COLO668 (cell line): ENCODE results near the gene CREB3L2.

Experiments used
- DNase-seq: peaks from one replicate; lab custom pipeline; 2025; ENCODE audit not compliant: unreplicated experiment; lab: John Stamatoyannopoulos, UW

CREB3L2 gene

DNA sequence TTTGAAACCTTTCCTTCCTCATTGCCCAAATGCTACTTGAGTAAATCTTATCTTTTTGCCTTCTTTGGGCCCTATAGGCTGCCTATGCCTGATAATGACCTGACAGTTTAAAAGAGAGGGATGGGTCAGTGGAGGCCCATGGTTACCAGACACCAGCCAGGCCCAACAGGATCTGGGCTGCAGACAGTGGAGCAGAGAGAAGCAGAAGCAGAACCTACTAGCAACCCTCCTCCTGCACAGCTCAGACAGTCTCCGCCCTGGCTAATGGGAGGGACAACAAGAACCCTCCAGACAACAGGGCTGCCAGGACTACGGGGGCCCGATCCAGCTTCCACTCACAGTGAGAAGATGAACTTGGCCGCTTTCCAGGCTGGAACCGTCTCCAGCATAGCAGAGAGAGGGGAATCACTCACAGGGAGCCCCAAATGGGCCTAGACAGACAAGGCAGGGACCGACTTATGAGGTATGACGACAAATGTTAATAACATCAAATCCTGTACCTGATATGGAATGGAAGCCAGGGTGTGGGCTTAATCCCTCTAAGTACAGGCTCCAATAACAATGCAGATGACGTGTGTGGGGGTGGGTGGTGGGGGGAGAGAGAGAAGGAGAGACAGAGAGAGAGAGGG, 123.4 kb downstream of the CREB3L2 start:
- DNase-seq: no peak

DNA sequence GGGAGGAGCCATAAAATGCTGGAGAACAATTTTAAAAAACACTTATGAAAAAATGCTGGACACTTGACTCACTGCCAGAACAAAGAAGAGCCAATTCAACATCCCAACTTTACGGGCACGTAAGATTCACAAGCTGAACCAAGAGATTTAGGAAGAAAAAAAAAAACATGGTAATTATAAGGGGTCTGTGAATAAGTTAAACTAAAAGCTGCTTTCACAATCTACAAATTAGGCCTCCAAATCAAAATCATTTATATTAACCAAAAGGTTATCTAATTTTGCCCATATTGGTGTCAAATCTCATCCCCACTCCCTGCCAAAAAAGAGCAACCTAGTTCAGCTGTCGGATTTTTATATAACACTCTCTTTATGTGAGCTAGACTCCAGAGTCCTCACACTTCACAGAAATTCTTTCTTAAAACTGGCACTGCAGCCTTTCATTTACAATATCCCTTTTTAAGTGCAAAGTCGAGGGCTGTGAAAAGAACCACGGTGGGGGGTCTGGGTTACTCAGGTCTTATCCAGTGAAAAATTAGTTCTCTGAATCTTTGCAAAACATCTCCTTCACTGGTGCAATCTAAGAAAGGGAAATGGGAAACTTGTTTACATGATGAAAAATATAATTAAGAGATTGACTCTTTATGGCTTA, 124.7 kb downstream of the CREB3L2 start:
- no peak for DNase-seq

DNA sequence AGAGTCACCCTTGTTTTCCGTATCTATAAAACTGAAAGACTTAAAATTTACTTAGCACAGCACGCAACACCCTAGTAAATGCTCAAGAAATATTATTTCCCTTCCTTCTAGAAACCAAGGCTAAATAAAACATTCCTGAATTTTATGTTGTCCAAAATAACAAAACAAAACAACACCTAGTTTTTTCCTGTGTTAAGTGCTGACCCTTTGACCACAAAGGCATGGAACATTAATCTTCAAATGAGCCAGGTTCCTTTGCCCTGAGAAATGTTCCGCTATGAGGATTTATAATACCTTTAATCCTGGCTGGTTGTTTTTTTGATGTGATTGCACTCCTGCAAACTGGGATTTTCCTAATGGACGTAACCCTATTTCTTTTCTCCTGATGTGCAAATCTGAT, 126.1 kb downstream of the CREB3L2 start:
- DNase-seq: no peak

DNA sequence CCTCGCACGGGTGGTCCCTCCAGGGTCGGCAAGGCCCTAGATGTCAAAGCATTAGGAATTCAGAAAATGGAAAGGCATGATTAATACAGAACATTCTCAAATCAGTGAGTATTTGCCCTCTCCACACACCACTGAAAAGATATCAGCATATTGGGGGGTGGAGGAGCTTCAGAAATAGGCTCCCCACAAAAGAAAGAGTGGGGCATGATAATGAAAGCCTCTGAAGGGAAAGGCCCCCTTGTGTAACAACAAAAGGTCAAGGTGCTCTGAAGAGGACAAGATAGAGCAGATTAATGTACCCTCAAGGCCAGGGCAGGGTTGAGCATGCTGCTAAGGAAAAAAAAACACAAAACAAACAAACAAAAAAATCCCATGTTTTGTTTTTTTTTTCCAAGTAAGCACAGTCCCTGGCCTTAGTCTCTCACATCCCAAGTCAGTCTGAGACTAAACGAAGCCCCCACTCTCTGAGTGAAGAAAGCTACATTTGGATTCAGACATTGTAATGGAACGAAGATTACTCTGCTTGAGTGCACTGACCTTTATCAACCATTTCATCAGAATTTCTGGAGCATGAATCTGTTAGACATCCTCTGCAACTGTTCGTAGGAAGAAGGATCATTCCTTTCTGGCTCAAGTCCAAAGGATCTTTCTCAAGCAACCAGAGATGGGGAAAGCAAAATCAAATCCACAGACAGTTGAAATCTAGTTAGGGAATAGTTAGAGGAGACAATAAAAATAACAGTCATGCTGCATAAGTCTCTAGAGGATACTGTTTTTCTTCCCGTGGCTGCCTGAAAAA, 127.7 kb downstream of the CREB3L2 start:
- no peak for DNase-seq

DNA sequence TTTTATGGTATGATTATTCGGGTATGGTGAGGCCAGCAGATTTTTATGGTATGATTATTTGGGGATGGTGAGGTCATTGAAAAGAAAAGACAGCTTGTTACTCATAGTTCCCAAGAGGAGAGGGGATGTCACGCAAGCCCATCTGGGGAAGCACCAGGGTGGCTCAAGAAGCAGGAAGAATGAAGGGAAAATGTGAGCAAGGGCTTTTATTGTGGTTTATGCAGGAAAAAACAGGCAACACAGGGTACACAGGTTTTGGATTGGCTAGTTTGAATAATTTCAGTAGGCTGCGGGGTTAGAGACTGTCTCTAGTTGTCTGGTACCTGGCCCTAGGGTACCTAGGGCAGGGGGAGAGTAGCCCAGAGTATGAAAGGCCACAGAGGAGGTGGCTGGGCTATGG, 128.4 kb downstream of the CREB3L2 start:
- no peak for DNase-seq

DNA sequence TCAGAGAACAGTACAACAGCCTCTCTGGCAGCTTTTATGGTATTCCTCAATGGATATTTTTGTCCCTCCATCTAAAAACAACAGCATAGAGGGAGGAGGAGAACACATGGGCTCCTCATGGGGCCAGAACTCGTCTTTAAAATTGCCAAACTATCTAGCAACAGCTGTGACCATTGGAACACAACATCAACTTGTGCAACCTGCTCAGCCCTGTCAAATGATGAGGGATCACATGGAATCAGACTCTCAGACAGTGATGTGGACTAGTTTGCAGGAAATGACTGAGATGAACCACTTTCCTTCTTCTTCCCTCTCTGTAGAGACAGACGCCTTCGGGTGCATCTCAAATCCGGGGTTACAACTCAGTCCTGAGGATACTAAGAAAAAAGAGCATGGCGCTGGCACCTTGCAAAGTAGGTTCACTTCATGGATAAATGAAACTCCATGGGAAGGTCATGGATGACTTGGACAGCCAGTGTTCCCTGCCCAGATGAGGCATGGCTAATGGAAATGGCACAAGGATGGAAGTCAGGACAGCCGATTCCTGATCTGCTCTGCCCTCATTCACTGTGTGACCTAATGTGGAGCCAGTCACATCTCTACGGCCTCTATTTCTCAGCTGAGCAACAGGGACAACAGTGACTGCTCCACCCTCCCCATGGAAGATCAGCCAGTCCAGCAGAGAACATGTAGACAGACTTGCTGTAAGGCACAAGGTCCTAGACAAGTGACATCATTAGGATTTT, 130.5 kb downstream of the CREB3L2 start:
- no peak for DNase-seq

DNA sequence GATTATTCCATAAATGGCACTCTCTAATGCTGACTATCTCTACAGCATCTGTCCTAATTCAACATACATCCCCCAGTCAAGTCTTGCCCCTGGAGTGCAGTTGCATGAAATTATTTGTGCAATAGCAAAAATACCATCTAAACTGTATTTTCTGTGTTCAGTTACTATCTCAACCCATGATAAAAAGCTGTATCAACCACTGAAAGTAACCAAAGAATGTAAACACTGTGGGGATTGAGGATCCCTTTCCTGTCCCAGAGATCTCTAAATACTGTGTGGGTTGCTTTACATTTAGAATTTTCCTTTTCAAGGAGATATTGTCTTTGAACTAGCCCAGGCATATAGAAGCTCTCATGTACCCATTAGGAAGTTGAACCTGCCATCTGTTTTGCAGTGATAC, 131.2 kb downstream of the CREB3L2 start:
- DNase-seq: no peak

DNA sequence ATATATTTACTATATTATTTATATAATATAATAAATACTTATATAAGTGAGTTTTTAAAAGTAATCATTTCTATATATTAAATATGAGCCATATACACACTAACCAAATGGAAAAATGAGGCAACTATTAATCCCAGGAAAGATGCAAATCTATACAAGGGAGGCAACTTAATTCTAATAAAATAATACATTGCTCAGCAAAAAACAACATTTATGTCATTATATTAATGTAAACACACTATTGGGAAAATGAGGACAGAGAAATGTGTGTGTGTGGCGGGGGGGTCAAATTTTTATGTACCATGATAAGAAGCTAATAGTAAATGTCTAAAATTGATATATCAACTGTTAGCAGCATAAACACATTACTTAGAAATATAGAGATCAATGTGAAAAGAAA, 131.8 kb downstream of the CREB3L2 start:
- DNase-seq: no peak

DNA sequence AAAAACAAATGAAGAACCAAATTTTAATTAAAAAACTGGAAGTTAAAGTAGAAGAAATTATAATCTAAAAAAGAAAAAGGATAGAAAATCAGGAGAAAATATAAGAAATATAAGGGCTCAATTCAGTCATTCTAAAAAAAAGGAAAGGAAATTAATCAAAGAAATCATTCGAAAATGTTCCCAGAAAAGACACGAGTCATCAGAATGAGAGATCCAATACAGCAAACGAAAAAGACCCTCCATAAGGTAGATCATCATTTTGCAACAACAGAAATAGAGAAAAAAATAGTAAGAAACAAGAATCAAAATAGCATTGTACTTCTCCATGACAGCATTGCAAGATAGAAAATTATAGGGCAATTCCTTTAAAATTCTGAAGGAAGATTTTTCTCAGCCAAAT, 132.6 kb downstream of the CREB3L2 start:
- no peak for DNase-seq

DNA sequence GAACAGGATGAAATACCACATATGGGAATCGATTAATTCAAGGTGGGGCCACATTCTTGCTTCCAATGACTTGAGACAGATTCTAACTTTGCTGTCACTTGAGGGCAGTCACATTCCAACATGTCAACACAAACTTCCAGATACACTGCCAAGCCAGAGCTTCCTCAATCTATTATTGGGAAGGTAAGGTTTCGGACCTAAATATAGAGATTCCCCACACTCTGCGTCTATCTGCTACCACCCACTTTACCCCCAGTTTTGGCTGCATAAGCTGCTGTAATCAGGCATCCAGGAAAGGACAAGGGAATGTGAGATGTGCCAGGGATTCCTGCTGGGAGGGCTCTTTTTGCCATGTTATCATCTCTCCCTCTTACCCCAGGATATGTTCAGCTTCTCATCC, 134.6 kb downstream of the CREB3L2 start:
- no peak for DNase-seq

DNA sequence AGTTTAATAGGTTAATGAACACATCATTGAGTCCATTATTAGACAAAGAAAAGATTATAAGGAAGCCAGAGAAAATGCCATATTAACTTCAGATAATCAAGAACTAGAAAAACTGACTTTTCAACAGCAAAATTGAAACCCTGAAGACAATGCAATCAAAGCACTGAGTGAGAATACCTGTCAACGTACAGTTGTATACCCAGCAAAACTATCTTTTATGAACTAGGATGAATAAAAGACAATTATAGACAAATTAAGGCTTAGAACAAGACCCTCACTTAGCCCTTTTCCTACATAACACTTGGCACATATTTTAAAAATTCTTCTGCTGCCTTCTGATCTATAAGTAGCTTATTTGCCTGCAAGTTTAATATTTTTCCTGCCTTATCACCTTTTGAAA, 136.1 kb downstream of the CREB3L2 start:
- no peak for DNase-seq

DNA sequence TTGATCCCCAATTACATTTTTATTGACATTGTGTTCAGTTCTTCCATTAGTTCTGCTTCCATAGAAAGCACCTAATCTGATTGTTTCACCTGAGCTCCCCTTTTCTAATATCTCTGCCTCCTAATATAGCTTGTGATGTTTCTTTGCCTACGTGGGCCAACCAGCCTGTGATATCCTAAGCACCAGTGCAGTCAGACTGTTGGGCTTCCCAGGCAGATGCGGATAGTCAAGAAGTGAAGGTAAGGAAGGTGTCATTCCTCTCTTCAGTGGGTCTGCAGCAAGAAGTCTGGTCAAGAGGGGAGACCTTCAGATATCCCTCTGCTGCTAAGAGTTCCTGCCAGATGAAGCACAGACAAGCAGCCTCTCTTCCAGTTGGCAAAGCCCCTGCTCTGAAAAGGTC, 138.9 kb downstream of the CREB3L2 start:
- no peak for DNase-seq

DNA sequence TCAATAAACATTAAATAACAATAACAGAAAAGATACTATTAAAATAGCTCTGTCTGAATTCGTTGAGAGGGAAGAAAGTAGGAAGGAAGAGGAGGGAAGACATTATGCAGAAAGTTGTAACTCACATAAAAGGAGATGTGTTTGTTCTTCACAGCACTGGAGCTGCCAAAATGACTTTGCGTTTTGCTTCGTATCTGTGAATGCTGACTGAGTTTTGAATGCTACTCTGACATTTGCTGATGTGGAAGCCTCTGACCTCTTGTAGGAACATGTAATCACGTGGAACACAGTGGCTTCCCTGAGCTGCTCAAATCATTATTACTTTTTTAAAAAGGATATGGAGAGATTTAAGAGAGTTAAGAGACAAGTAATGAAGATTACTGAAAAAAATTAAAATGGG, 139.5 kb downstream of the CREB3L2 start:
- no peak for DNase-seq

DNA sequence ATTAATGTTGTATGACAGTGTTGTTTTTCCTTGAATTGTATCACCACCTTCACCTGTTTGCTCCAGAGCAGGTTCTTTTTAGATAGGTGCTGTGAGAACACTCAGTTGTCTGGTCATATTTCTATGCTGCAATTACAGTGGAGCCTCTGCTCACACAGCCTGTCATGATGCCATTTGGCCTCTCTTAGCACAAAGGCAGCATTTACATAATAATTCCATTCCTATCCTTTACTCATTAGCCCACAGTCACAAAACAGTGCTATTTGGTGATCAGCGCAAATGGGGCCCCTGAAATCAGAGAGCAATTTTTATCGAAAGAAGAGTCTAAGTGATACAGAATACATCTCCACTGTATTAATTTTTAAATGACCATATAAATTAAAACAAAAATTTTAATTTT, 141.3 kb downstream of the CREB3L2 start:
- DNase-seq: no peak

DNA sequence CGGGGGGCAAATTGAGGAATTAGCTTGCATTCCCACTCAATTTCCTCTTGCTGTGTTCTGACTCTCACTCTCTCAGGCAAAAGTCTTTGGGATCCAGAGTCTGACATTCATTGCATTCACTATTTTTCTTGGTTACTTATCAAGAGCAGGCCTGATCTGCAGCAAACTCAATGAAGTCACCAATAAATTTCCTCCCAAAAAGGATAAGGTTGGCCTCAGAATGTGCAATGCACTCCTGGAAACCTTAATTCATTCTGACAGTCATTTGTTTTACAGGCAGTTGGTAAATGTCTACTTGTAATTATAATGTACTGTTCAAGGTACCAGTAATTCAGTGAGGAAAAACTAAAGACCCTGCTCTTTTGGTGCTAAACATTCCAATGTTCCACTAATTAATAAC, 148.8 kb downstream of the CREB3L2 start:
- DNase-seq: no peak

DNA sequence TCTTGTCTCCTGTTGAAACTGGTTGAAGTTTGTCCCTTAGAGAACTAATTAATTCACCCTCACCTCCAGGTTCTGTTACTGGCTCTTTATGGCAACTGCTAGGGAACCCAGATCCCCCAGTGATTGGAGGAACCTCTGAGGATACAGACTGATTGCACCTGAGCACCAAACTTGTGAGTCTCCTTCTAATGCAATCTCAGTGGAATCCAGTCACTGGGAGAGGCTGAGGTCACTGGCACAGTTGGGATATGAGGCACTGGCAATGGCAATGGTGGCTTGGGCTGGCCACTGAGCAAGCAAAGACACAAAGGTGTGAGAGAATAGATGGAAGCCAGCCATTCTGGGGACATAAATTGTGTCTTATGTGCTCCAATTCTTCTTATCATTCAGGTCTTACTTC, 149.8 kb downstream of the CREB3L2 start:
- no peak for DNase-seq

DNA sequence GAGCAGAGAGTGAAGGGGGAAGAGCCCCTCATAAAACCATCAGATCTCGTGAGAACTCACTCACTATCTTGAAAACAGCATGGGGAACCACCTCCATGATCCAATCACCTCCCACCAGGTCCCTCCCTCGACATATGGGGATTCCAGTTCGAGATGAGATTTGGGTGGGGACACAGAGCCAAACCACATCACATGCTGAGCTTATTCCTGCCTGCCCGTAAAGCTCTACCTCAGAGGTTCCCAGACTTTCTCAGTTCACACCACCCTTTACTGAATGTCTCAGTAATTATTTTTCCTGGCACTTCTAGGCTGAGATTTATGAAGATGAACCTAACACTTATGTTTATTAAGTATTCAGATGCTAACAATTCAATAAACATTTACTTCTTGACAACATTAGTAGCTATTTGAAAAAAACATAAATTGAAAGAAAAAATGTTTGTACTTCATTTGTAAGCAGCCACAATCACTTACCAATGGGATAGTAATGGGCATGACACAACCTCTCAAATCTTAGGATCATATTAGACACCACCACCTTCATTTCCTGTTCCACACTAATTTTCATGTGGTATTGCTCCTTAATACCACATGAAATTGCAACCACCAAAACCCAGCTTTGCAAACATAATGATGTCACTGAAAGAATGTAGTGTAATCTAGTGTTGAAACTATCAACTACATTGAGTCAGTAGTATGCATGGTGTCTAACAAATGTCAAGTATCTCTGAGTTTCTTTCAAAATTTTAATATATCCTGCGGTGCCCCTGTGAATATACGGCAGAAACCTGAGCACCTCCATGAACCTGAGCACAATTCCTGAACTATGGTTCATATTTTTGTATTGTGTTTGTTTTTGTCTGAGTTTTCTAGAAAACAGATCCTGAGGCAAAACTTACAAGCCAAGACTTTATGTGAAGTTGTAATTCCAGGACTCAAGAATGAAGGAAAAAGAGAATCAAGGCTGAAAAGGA, 150.6 kb downstream of the CREB3L2 start:
- no peak for DNase-seq

DNA sequence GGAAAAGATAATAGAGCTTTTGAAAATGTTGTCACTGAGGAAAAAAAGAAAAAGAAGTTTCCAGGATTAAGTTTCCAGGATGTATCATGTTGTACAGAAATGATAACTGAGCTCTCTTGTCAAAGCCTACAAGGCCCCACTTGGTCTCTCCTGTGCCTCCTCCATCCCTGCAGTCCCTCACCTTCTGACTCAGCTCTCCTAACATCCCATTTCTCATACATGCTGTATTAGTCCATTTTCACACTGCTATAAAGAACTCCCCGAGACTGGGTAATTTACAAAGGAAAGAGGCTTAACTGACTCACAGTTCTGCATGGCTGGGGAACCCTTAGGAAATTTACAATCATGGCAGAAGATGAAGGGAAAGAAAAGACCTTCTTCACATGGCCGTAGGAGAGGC, 151.3 kb downstream of the CREB3L2 start:
- DNase-seq: no peak

DNA sequence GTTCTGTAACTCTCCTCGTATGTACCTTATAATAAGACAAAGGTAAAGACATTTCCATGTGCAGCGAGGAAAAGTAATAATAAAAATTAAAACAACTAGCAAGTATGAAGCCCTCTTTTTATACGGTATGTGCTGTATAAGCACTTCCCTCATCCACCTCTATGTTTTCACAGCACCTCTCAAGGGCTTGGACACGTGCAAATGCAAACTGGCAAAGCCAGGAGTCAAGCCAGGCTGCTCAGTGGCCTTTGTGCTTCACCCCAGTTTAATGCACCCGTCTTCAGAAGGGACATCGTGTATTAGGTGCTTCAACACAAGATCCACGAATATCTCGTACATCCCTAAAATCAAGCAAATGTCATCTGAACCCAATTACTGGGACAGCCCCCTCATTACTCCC, 153.8 kb downstream of the CREB3L2 start:
- no peak for DNase-seq

DNA sequence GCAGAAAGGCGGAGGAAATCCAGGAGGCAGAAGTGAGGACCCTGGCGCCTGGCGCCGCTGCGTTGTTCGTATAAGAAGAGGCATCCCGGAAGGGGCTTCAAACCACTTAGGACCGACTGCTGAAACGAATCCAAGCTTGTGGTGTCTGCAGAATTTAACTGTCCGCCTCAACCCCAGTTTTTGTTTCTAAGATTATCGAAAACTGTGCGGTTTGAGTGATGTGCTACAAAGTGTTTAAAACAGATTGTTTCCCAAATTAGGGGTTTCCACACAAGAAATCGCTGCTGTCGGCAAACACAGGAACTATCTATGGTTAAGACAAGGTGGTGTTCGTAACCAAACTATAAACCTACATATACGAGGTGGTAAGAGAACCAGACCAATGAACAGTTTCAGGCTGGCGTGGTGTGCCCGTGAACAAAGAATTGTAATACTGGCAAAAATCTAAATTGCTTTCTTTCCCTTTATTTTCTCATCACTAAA, 154.3 kb downstream of the CREB3L2 start:
- DNase-seq: no peak
